Measurements from ENCODE around the gene FBXO17.

The FBXO17 gene

GRCh38 chr19:38990949-38991697 is 15.6 kb upstream of the FBXO17 start:
- TF ChIP-seq REST (IDR thresholded peaks at IDR 0.05; ENCODE audit: insufficient read depth in 1 of 2, low read depth in 2 of 2, low read length in 2 of 2) (no peak), FOXP2 (optimal IDR thresholded peaks at IDR 0.05; ENCODE audit: borderline replicate concordance, extremely low read depth, extremely low read length, insufficient read depth) (no peak), POLR2AphosphoS5 (IDR thresholded peaks at IDR 0.05; ENCODE audit: low read depth, low read length) (no peak), TAF1 (IDR thresholded peaks at IDR 0.05; ENCODE audit: borderline replicate concordance, insufficient read depth, low read length) (no peak), SIN3A (IDR thresholded peaks at IDR 0.05; ENCODE audit: borderline replicate concordance, insufficient read depth, low read length) (no peak)

- TF ChIP-seq TAF1 (IDR thresholded peaks at IDR 0.05; ENCODE audit: borderline replicate concordance, insufficient read depth, low read length) = no peak
These were observed 13.6 kb upstream of the FBXO17 start for GRCh38 chr19:38989066-38989605.

GRCh38 chr19:38985262-38985661 is 9.7 kb upstream of the FBXO17 start:
- no peak for TF ChIP-seq TAF1 (IDR thresholded peaks at IDR 0.05; ENCODE audit: borderline replicate concordance, insufficient read depth, low read length)
- no peak for TF ChIP-seq FOXP2 (optimal IDR thresholded peaks at IDR 0.05; ENCODE audit: borderline replicate concordance, extremely low read depth, extremely low read length, insufficient read depth)
- TF ChIP-seq POLR2AphosphoS5 (IDR thresholded peaks at IDR 0.05; ENCODE audit: low read depth, low read length) = no peak
- TF ChIP-seq REST (IDR thresholded peaks at IDR 0.05; ENCODE audit: insufficient read depth in 1 of 2, low read depth in 2 of 2, low read length in 2 of 2) = no peak
- no peak for TF ChIP-seq SIN3A (IDR thresholded peaks at IDR 0.05; ENCODE audit: borderline replicate concordance, insufficient read depth, low read length)

- no peak for TF ChIP-seq FOXP2 (optimal IDR thresholded peaks at IDR 0.05; ENCODE audit: borderline replicate concordance, extremely low read depth, extremely low read length, insufficient read depth)
- TF ChIP-seq REST (IDR thresholded peaks at IDR 0.05; ENCODE audit: insufficient read depth in 1 of 2, low read depth in 2 of 2, low read length in 2 of 2) = no peak
- TF ChIP-seq POLR2AphosphoS5 (IDR thresholded peaks at IDR 0.05; ENCODE audit: low read depth, low read length) = no peak
- TF ChIP-seq SIN3A (IDR thresholded peaks at IDR 0.05; ENCODE audit: borderline replicate concordance, insufficient read depth, low read length) = no peak
- no peak for TF ChIP-seq TAF1 (IDR thresholded peaks at IDR 0.05; ENCODE audit: borderline replicate concordance, insufficient read depth, low read length)
These were observed 5.2 kb upstream of the FBXO17 start for GRCh38 chr19:38980583-38981374.

GRCh38 chr19:38979812-38980211 is 4.3 kb upstream of the FBXO17 start:
- no peak for TF ChIP-seq REST (IDR thresholded peaks at IDR 0.05; ENCODE audit: insufficient read depth in 1 of 2, low read depth in 2 of 2, low read length in 2 of 2)
- TF ChIP-seq POLR2AphosphoS5 (IDR thresholded peaks at IDR 0.05; ENCODE audit: low read depth, low read length) = no peak
- TF ChIP-seq FOXP2 (optimal IDR thresholded peaks at IDR 0.05; ENCODE audit: borderline replicate concordance, extremely low read depth, extremely low read length, insufficient read depth) = no peak
- no peak for TF ChIP-seq TAF1 (IDR thresholded peaks at IDR 0.05; ENCODE audit: borderline replicate concordance, insufficient read depth, low read length)
- TF ChIP-seq SIN3A (IDR thresholded peaks at IDR 0.05; ENCODE audit: borderline replicate concordance, insufficient read depth, low read length) = no peak

Data from PFSK-1 (cell line).